ENCODE data around the gene YIF1A.

GRCh38 chr11:66240781-66241136, 48.2 kb downstream of the YIF1A start:
- TF ChIP-seq CTCF (IDR thresholded peaks at IDR 0.05; ENCODE audit: low read depth, low read length) (no peak), EZH2phosphoT487 (IDR thresholded peaks at IDR 0.05; ENCODE audit: low read depth) (no peak)

Measured in OCI-LY3 (cell line).